ENCODE results near the gene IL6ST.

- TF ChIP-seq TCF12 (IDR thresholded peaks at IDR 0.05; ENCODE audit: low read depth): no peak
- no peak for TF ChIP-seq REST (IDR thresholded peaks at IDR 0.05; ENCODE audit: low read depth)
- TF ChIP-seq EP300 (IDR thresholded peaks at IDR 0.05; ENCODE audit: borderline replicate concordance): no peak
- no peak for TF ChIP-seq USF1 (IDR thresholded peaks at IDR 0.05)
- TF ChIP-seq CEBPB (IDR thresholded peaks at IDR 0.05): no peak
- no peak for TF ChIP-seq TEAD4 (IDR thresholded peaks at IDR 0.05)
- no peak for TF ChIP-seq NFIC (IDR thresholded peaks at IDR 0.05)
- no peak for TF ChIP-seq RAD21 (IDR thresholded peaks at IDR 0.05; ENCODE audit: low read depth)
- no peak for TF ChIP-seq MAX (IDR thresholded peaks at IDR 0.05)
- no peak for TF ChIP-seq FOXM1 (IDR thresholded peaks at IDR 0.05; ENCODE audit: borderline replicate concordance, low read depth)
- TF ChIP-seq YY1 (IDR thresholded peaks at IDR 0.05; ENCODE audit: low read depth): no peak
- TF ChIP-seq ZBTB7A (IDR thresholded peaks at IDR 0.05; ENCODE audit: low read depth): no peak
These were observed 5.7 kb downstream of the IL6ST start for GRCh38 chr5:55988979-55989638.

All from Ishikawa (cell line).